GM12892 (cell line): Measurements from ENCODE around the gene NEFH.

Experiments used
- DNase-seq: peaks from one replicate; pipeline ENCODE4 v3.0.0; 2011; ENCODE audit not compliant: insufficient read length
- FAIRE-seq: peaks from 2 replicates; lab custom pipeline; 2011; peaks lifted over from hg19 to GRCh38; lab: Jason Lieb, UNC
- POLR2A ChIP-seq: IDR thresholded peaks from 2 replicates; pipeline ENCODE4 v1.6.1; 2011; ENCODE audit warnings: low read depth, low read length, control low read depth
- POLR2AphosphoS5 ChIP-seq: IDR thresholded peaks from 2 replicates; pipeline ENCODE4 v1.6.1; 2011; ENCODE audit warnings: low read depth, low read length, control low read depth
- TAF1 ChIP-seq: IDR thresholded peaks from 2 replicates; pipeline ENCODE4 v1.6.1; 2011; ENCODE audit warnings: low read depth, mild to moderate bottlenecking, control low read depth, low read length, borderline replicate concordance

NEFH gene

DNA sequence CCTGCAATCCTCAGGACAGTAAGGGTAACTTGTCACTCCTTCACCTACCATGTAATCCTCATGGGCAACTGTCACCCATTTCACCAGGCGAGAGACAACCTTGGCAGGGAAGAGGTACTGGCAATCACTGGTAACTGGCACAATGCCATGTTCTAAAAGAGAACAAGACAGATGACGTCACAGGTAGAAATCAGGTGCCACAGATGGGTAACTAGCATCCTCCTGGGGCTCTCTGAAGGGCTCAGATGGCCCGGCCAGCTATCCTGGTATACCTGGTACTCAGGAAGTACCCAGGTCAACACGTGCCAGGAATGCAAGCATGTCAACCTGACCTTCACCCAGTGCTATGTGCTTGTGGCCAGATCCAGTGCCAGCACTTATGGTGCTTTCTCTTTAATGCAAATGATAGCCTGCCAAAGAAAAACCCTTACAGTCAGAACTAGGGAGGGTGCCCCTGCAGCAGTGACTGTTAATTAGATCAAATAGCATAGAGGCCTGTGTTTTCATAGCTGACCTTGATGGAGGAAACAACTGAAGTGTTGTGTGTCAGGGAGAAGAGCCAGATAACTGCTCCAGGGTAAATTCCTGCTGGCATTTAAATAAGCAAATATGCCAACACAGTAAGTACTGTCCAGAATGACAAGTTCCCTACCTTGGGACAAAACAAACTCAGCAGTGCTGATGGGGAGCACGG is 37.3 kb downstream of the NEFH start:
- TF ChIP-seq TAF1, result no peak
- TF ChIP-seq POLR2AphosphoS5, result no peak
- TF ChIP-seq POLR2A, result no peak
- no peak for DNase-seq
- FAIRE-seq, result no peak

GRCh38 chr22:29518427-29518826 is 38.4 kb downstream of the NEFH start:
- TF ChIP-seq TAF1, result no peak
- no peak for TF ChIP-seq POLR2AphosphoS5
- TF ChIP-seq POLR2A, result no peak
- DNase-seq (no peak), FAIRE-seq (no peak)

DNA sequence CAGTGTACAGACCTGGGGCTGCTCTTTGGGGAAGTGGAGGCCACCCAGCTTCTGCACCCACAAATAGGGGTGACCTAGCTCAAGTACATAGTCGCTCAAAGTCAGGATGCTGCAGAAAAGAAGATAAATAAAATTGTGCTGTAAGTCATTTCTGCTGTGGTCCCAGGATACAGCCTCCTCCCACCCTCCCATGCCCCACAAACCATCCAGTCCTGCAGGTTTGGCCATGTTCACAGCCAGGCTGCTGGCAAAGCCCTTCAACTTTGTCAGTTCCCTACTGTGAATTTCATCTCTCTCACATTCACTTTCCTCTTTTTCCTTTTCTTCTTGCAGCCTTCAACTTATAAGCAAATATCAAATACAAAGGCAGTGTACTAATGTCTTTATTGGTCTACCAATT is 40.0 kb downstream of the NEFH start:
- FAIRE-seq (no peak), DNase-seq (no peak)
- TF ChIP-seq POLR2A (no peak), POLR2AphosphoS5 (no peak), TAF1 (no peak)

- FAIRE-seq, result no peak
- DNase-seq, result no peak
- no peak for TF ChIP-seq POLR2A
- no peak for TF ChIP-seq POLR2AphosphoS5
- no peak for TF ChIP-seq TAF1
Observed at GRCh38 chr22:29520851-29521250, 40.8 kb downstream of the NEFH start.

DNA sequence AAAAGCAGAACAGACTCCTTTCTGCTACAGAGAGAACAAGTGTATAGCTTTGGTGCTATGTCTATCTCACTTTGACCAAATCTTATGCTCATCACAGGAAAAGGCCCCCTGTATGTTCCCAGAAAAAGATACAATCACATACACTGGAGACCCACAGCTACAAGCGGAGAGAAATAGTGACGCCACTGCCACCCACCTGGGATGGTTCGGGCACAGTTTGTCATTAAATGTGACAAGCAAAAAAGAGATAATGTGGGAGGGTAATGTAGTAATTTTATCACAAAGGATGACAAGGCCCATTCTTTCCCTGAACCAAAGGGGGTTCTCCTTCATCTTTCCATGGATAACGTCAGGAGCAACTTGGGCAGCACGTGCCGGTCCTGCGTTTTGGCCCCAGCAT is 41.5 kb downstream of the NEFH start:
- no peak for DNase-seq
- no peak for FAIRE-seq
- TF ChIP-seq POLR2A, result no peak
- no peak for TF ChIP-seq POLR2AphosphoS5
- no peak for TF ChIP-seq TAF1

DNA sequence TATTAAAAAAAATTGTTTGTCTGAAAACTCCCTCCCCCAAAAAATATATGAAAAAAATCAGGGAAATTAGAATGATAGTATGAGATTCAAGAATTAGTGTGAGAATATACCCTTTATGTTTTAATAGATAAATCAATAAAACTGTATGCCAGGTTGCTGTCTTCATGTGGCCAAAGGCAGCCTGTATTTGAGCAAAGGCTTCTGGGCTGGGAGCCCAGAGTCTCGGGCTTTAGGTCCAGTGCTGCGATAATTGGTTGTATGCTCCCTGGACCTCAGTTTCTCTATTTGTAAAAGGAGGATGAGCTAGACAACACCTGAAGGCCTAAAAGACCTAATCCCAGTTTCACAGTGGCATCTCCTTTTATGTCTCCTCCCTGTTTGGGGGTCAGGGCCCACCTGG is 43.7 kb downstream of the NEFH start:
- no peak for FAIRE-seq
- TF ChIP-seq POLR2A (no peak), TAF1 (no peak), POLR2AphosphoS5 (no peak)
- DNase-seq, result no peak

GRCh38 chr22:29524442-29525191 is 44.6 kb downstream of the NEFH start:
- FAIRE-seq (no peak), DNase-seq (peak; percentile 27)
- TF ChIP-seq POLR2A (no peak), POLR2AphosphoS5 (no peak), TAF1 (no peak)

GRCh38 chr22:29528144-29528543 is 48.1 kb downstream of the NEFH start:
- no peak for TF ChIP-seq POLR2A
- TF ChIP-seq POLR2AphosphoS5, result no peak
- TF ChIP-seq TAF1, result no peak
- FAIRE-seq (no peak), DNase-seq (no peak)

DNA sequence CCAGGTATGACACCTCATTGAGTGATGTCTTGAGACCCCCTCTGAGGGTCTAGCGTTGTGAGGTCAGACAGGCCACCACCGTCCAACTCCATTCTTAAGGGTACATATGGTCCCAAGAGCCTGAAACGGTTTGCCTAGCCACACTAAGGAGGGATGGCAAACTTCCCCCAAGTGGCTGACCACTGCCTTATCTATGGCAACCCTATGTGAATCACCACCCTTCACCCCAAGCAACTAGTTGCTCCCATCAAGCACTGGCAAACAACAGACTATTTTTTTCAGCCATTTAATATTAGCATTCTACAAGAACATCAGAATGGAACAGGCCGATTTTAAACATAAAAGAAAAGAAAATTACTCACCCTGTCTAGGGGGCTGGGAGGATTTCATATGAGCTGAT is 50.7 kb downstream of the NEFH start:
- FAIRE-seq (no peak), DNase-seq (no peak)
- TF ChIP-seq POLR2AphosphoS5 (no peak), TAF1 (no peak), POLR2A (no peak)

DNA sequence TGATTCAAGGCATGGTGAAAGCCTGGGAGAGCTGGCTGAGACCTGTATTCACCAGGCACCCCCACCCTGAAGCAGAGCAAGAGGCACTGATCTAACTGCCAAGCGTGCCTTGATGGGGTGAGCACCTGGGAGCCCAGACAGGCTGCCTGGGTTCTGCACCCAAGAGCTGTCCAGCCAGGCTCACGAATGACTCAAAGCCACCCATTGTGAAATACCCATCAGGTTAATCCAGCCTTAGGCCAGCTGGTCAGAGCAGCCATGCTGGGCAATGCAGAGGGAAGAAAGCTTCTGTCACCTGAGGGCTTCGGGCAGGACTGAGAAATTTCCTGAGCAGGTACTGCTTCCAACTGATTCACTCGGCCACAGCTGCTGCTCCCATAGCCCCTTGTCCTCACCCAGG is 51.4 kb downstream of the NEFH start:
- no peak for TF ChIP-seq TAF1
- no peak for TF ChIP-seq POLR2AphosphoS5
- TF ChIP-seq POLR2A, result no peak
- no peak for FAIRE-seq
- DNase-seq, result no peak

- no peak for DNase-seq
- FAIRE-seq, result no peak
- TF ChIP-seq TAF1 (no peak), POLR2AphosphoS5 (no peak), POLR2A (no peak)
Observed at GRCh38 chr22:29536411-29536810, 56.4 kb downstream of the NEFH start.

- TF ChIP-seq TAF1 (no peak), POLR2AphosphoS5 (no peak), POLR2A (no peak)
- FAIRE-seq, result no peak
- DNase-seq, result no peak
Observed at GRCh38 chr22:29539105-29539504, 59.1 kb downstream of the NEFH start.
